WTC11 (cell line): ENCODE measurements around the gene FHOD3.

Experiments
- CTCF ChIP-seq: fragments of 200-600 bp; IDR thresholded peaks from 2 replicates; pipeline ENCODE4 v1.8.0; 2022; ENCODE audit warnings: antibody characterized with exemption
- E2F5 ChIP-seq: sonication (generic); formaldehyde crosslinking; IDR thresholded peaks from 2 replicates; pipeline ENCODE4 v1.8.1; 2022; ENCODE audit warnings: mild to moderate bottlenecking, moderate library complexity, missing genetic modification reagents
- TF ChIP-seq, protein P1 (sequence below): sonication (generic); formaldehyde crosslinking; IDR thresholded peaks from 2 replicates; pipeline ENCODE4 v1.8.1; 2023; ENCODE audit warnings: mild to moderate bottlenecking, missing genetic modification reagents, moderate library complexity

DNA sequence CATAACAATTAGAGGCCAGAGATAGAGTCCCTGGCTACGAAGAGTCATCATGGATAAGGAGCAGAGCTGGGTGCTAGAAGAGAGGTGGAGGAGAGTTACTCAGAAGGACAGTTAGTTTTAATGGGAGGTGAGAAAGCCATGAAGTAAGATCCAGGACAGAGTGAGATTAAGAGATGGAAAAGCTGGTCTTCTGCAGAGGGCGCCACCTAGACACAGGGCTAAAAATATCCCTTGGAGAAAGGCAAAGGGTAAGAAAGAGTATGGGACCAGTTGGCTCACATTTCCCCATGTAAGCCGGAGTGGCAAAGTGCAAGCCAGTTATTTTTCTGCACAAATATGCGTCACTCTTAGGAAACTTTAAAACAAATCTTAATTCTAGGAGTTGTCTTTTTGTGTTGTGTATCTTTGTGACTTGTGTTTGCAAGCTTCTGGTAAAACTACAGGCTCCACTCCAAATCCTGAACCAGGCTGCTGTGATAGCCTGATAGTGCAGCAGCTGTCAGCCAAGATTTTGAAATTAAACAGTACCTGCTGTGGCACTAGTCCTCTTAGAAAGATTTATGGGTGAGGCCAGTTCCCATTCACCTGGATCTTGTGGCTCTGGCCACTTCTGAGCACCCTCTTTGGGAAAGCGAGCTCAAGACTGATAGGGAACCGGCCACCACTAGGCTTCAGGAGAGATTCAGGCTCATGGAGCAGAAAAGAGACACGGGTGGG lies 327.1 kb downstream of the FHOD3 start:
- TF ChIP-seq CTCF (no peak), E2F5 (CRISPR knock-in tag) (no peak)
- TF ChIP-seq, protein P1, sequence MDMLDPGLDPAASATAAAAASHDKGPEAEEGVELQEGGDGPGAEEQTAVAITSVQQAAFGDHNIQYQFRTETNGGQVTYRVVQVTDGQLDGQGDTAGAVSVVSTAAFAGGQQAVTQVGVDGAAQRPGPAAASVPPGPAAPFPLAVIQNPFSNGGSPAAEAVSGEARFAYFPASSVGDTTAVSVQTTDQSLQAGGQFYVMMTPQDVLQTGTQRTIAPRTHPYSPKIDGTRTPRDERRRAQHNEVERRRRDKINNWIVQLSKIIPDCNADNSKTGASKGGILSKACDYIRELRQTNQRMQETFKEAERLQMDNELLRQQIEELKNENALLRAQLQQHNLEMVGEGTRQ (CRISPR knock-in tag): no peak
